DND-41 (cell line): Measurements from ENCODE around the gene DYNC1I1.

ENCODE experiments used
- ATAC-seq: fragments of 200-7000 bp; cut with Tn5 transposase; 3 replicates; pipeline ENCODE4 v1.9.1; 2021; ENCODE audit warnings: low read depth; ENCODE audit not compliant: insufficient read depth
- DNase-seq: peaks from one replicate; pipeline ENCODE4 v3.0.0-alpha.2; 2020
- H2AFZ ChIP-seq: 2 replicates; pipeline ENCODE4 v1.6.0; 2012; ENCODE audit warnings: low read depth, low read length
- H3K27ac ChIP-seq: 2 replicates; pipeline ENCODE4 v1.5.1; 2012; ENCODE audit warnings: low read length, inconsistent platforms
- H3K27me3 ChIP-seq: fragments of 200-600 bp; sonication (generic); 2 replicates; pipeline ENCODE4 v1.6.0; 2012; ENCODE audit warnings: low read length, mild to moderate bottlenecking, inconsistent platforms; ENCODE audit not compliant: insufficient read depth, poor library complexity
- H3K36me3 ChIP-seq: 2 replicates; pipeline ENCODE4 v1.5.1; 2012; ENCODE audit warnings: low read length, inconsistent platforms; ENCODE audit not compliant: insufficient read depth
- H3K4me1 ChIP-seq: 2 replicates; pipeline ENCODE4 v1.5.1; 2012; ENCODE audit warnings: mild to moderate bottlenecking, low read length; ENCODE audit not compliant: insufficient read depth
- H3K4me2 ChIP-seq: 2 replicates; pipeline ENCODE4 v1.6.0; 2012; ENCODE audit warnings: mild to moderate bottlenecking, moderate library complexity, low read length, inconsistent platforms; ENCODE audit not compliant: insufficient read depth
- H3K4me3 ChIP-seq, 2 experiments: fragments of 200-600 bp in 1 of 2; shearing (Covaris generic) in 1 of 2; 2 replicates each; pipeline ENCODE4 v1.5.1; 2012 to 2016; ENCODE audit warnings: inconsistent platforms in 2 of 2, low read length in 2 of 2, mild to moderate bottlenecking in 2 of 2, low read depth in 1 of 2, moderate library complexity in 1 of 2
- H3K79me2 ChIP-seq: 2 replicates; pipeline ENCODE4 v1.6.0; 2012; ENCODE audit warnings: low read length, inconsistent platforms; ENCODE audit not compliant: insufficient read depth
- H3K9ac ChIP-seq: 2 replicates; pipeline ENCODE4 v1.6.0; 2012; ENCODE audit warnings: low read depth, mild to moderate bottlenecking, inconsistent platforms, low read length, moderate library complexity
- H3K9me3 ChIP-seq: 2 replicates; pipeline ENCODE4 v1.5.1; 2012; ENCODE audit warnings: low read length, moderate library complexity, mild to moderate bottlenecking, inconsistent platforms; ENCODE audit not compliant: insufficient read depth, severe bottlenecking
- H4K20me1 ChIP-seq: 2 replicates; pipeline ENCODE4 v1.6.0; 2012; ENCODE audit warnings: low read length; ENCODE audit not compliant: insufficient read depth
- CTCF ChIP-seq: IDR thresholded peaks from 2 replicates; pipeline ENCODE4 v1.5.1; 2012; ENCODE audit warnings: borderline replicate concordance, low read length, moderate library complexity, mild to moderate bottlenecking; ENCODE audit not compliant: poor library complexity, severe bottlenecking; ENCODE audit errors: extremely low read depth
- EZH2 ChIP-seq: IDR thresholded peaks from 3 replicates; pipeline ENCODE4 v1.6.1; 2012; ENCODE audit warnings: borderline replicate concordance, low read depth, mild to moderate bottlenecking, moderate library complexity, low read length, inconsistent platforms; ENCODE audit not compliant: severe bottlenecking

Gene DYNC1I1

GRCh38 chr7:96023387-96023786 is 251.0 kb downstream of the DYNC1I1 start:
- Histone ChIP-seq H3K4me3 (no peak overlapping the region), H4K20me1 (no peaks in the 10 kb centered on the region), H3K4me2 (no peak overlapping the region), H2AFZ (no peak overlapping the region), H3K9me3 (no peaks in the 10 kb centered on the region), H3K27me3 (no peaks in the 10 kb centered on the region), H3K27ac (no peak overlapping the region), H3K9ac (no peak overlapping the region), H3K79me2 (no peaks in the 10 kb centered on the region), H3K36me3 (no peaks in the 10 kb centered on the region), H3K4me1 (no peaks in the 10 kb centered on the region)
- TF ChIP-seq CTCF: no peak
- TF ChIP-seq EZH2: no peak
- DNase-seq: no peak
- no peak for ATAC-seq

DNA sequence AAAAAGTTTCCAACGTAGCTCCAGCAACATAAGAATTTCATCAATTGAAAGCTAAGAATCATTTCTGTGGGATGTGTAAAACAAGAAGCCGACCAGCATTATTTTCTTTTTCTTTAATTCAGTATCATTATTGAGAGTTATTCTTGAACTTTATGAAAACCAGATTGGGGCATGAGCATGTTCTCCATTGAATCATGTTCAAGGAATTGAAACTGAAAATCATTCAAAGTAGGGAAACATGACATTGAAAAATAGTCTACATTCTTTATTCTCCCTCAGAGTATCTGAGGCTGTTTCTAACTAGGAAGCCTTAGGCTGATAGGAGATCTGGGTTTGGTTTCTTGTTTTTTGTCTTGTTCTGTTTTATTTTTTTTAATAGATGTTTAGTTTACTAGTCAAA is 253.7 kb downstream of the DYNC1I1 start:
- TF ChIP-seq EZH2: no peak
- TF ChIP-seq CTCF: no peak
- DNase-seq: no peak
- Histone ChIP-seq H3K4me1 (no peaks in the 10 kb centered on the region), H3K27ac (no peak overlapping the region), H3K36me3 (no peaks in the 10 kb centered on the region), H3K4me2 (no peak overlapping the region), H3K27me3 (no peaks in the 10 kb centered on the region), H2AFZ (no peak overlapping the region), H3K79me2 (no peaks in the 10 kb centered on the region), H3K9me3 (no peaks in the 10 kb centered on the region), H4K20me1 (no peaks in the 10 kb centered on the region), H3K9ac (no peak overlapping the region), H3K4me3 (no peak overlapping the region)
- no peak for ATAC-seq

GRCh38 chr7:96026611-96027010 is 254.3 kb downstream of the DYNC1I1 start:
- Histone ChIP-seq H3K27ac (no peak overlapping the region), H3K36me3 (no peaks in the 10 kb centered on the region), H2AFZ (no peak overlapping the region), H3K79me2 (no peaks in the 10 kb centered on the region), H4K20me1 (no peaks in the 10 kb centered on the region), H3K9ac (no peak overlapping the region), H3K27me3 (no peaks in the 10 kb centered on the region), H3K4me3 (no peak overlapping the region), H3K9me3 (no peaks in the 10 kb centered on the region), H3K4me1 (no peaks in the 10 kb centered on the region), H3K4me2 (no peak overlapping the region)
- ATAC-seq (no peak), DNase-seq (no peak)
- TF ChIP-seq CTCF (no peak), EZH2 (no peak)

GRCh38 chr7:96028729-96029128 is 256.4 kb downstream of the DYNC1I1 start:
- H3K36me3 ChIP-seq: no peaks in the 10 kb centered on the region
- DNase-seq (no peak), ATAC-seq (no peak)
- H3K4me3 ChIP-seq: no peak overlapping the region
- H3K79me2 ChIP-seq: no peaks in the 10 kb centered on the region
- no peaks in the 10 kb centered on the region for H4K20me1 ChIP-seq
- TF ChIP-seq EZH2 (no peak), CTCF (no peak)
- no peak overlapping the region for H2AFZ ChIP-seq
- H3K4me1 ChIP-seq: no peaks in the 10 kb centered on the region
- H3K27me3 ChIP-seq: no peaks in the 10 kb centered on the region
- no peak overlapping the region for H3K9ac ChIP-seq
- H3K27ac ChIP-seq: no peak overlapping the region
- no peaks in the 10 kb centered on the region for H3K9me3 ChIP-seq
- no peak overlapping the region for H3K4me2 ChIP-seq
